ENCODE data around the gene MKX. TPM values are rescaled to one million over a fixed set of nuclear protein-coding genes. Genes with fewer than 3 reads are reported as not detected.

Gene MKX
- total RNA-seq, 1 experiment from 2014 or later: not detected

GRCh38 chr10:27696466-27696865 is 49.2 kb downstream of the MKX start:
- DNase-seq (ENCODE audit: low read depth, low spot score): no peak
- Histone ChIP-seq H3K4me1 (ENCODE audit: control insufficient read depth, insufficient read depth, low read length) (no peaks in the 10 kb centered on the region), H3K9me3 (ENCODE audit: control insufficient read depth, insufficient read depth, low read depth, low read length) (no peaks in the 10 kb centered on the region), H3K27me3 (ENCODE audit: control insufficient read depth, insufficient read depth, low read length) (no peaks in the 10 kb centered on the region), H3K4me3 (ENCODE audit: low read depth in 2 of 2, low read length in 2 of 2) (no peak overlapping the region), H3K27ac (ENCODE audit: low read length) (no peak overlapping the region), H3K36me3 (ENCODE audit: control insufficient read depth, insufficient read depth, low read length) (no peaks in the 10 kb centered on the region)
- POLR2A ChIA-PET: no interaction called here
- in situ Hi-C loops (cut with HindIII; ENCODE audit: low pct_unique_long_range_greater_than_20kb, low sequenced_read_pairs) (no loop called here), intact Hi-C loops (cut with micrococcal nuclease; ENCODE audit: unreplicated experiment) (no loop called here)
- no TSS peak for BruUV-seq (replicated peaks)
- TF ChIP-seq SIN3A (IDR thresholded peaks at IDR 0.05; ENCODE audit: borderline replicate concordance, insufficient read depth, low read depth, low read length) (no peak), CTCF (IDR thresholded peaks at IDR 0.05) (no peak), TCF7L2 (IDR thresholded peaks at IDR 0.05; ENCODE audit: low read depth, low read length) (no peak), POLR2AphosphoS5 (IDR thresholded peaks at IDR 0.05; ENCODE audit: low read depth, low read length) (no peak), REST (IDR thresholded peaks at IDR 0.05; ENCODE audit: insufficient read depth in 1 of 2, low read depth in 2 of 2, low read length in 1 of 2) (no peak)
- no peak for ATAC-seq
- CTCF ChIA-PET: no interaction called here

- no TSS peak for BruUV-seq (replicated peaks)
- Histone ChIP-seq H3K4me3 (ENCODE audit: low read depth in 2 of 2, low read length in 2 of 2) (no peak overlapping the region), H3K36me3 (ENCODE audit: control insufficient read depth, insufficient read depth, low read length) (no peaks in the 10 kb centered on the region), H3K27me3 (ENCODE audit: control insufficient read depth, insufficient read depth, low read length) (no peaks in the 10 kb centered on the region), H3K4me1 (ENCODE audit: control insufficient read depth, insufficient read depth, low read length) (no peaks in the 10 kb centered on the region), H3K9me3 (ENCODE audit: control insufficient read depth, insufficient read depth, low read depth, low read length) (no peaks in the 10 kb centered on the region), H3K27ac (ENCODE audit: low read length) (no peak overlapping the region)
- in situ Hi-C loops (cut with HindIII; ENCODE audit: low pct_unique_long_range_greater_than_20kb, low sequenced_read_pairs): no loop called here
- intact Hi-C loops (cut with micrococcal nuclease; ENCODE audit: unreplicated experiment): no loop called here
- ChIA-PET CTCF (no interaction called here), POLR2A (no interaction called here)
- no peak for ATAC-seq
- no peak for DNase-seq (ENCODE audit: low read depth, low spot score)
- TF ChIP-seq REST (IDR thresholded peaks at IDR 0.05; ENCODE audit: insufficient read depth in 1 of 2, low read depth in 2 of 2, low read length in 1 of 2): no peak
- no peak for TF ChIP-seq CTCF (IDR thresholded peaks at IDR 0.05)
- no peak for TF ChIP-seq POLR2AphosphoS5 (IDR thresholded peaks at IDR 0.05; ENCODE audit: low read depth, low read length)
- no peak for TF ChIP-seq TCF7L2 (IDR thresholded peaks at IDR 0.05; ENCODE audit: low read depth, low read length)
- no peak for TF ChIP-seq SIN3A (IDR thresholded peaks at IDR 0.05; ENCODE audit: borderline replicate concordance, insufficient read depth, low read depth, low read length)
These were observed 49.9 kb downstream of the MKX start for GRCh38 chr10:27695706-27696105.

Measured in Panc1 (cell line).